Breast epithelium (tissue), 4 donors: ENCODE data around the gene PTPRG. TPM values are rescaled to one million over a fixed set of nuclear protein-coding genes. Genes with fewer than 3 reads are reported as not detected.

Source experiments
- DNase-seq, 2 donors: peaks; one replicate each; pipeline ENCODE4 v3.0.0-alpha.2; 2019; ENCODE audit warnings: low spot score in 2 of 2
- H3K27ac ChIP-seq, 2 donors: fragments of 200-600 bp; sonication (generic) in 1 of 2; one replicate each; pipeline ENCODE4 v1.5.1; 2016 to 2019; ENCODE audit warnings: mild to moderate bottlenecking in 1 of 2
- H3K27me3 ChIP-seq, 2 donors: fragments of 200-600 bp; sonication (generic) in 1 of 2; one replicate each; pipeline versions ENCODE4 v1.5.1 to v1.6.0; 2017 to 2019; ENCODE audit warnings: control low read depth in 1 of 2, mild to moderate bottlenecking in 1 of 2
- H3K36me3 ChIP-seq: fragments of 200-600 bp; one replicate; pipeline ENCODE4 v1.5.1; 2019
- H3K4me1 ChIP-seq, 2 donors: fragments of 200-600 bp; sonication (generic); one replicate each; pipeline ENCODE4 v1.5.1; 2016 to 2019; ENCODE audit warnings: control low read depth in 1 of 2
- H3K4me3 ChIP-seq, 3 donors: fragments of 200-600 bp; sonication (generic); 1 replicate in 2 of 3; 2 replicates in 1 of 3; pipeline ENCODE4 v1.5.1; 2016 to 2019; ENCODE audit warnings: mild to moderate bottlenecking in 3 of 3, moderate library complexity in 2 of 3
- H3K9me3 ChIP-seq, 2 donors: fragments of 200-600 bp; sonication (generic) in 1 of 2; one replicate each; pipeline ENCODE4 v1.5.1; 2016 to 2019; ENCODE audit warnings: control low read depth in 1 of 2
- CTCF ChIP-seq, 3 donors: fragments of 450-650 bp; IDR thresholded peaks; one replicate each; pipeline ENCODE4 v1.5.1; 2016 to 2017; ENCODE audit warnings: antibody characterized with exemption in 3 of 3, mild to moderate bottlenecking in 3 of 3, moderate library complexity in 3 of 3
- POLR2A ChIP-seq: fragments of 450-650 bp; IDR thresholded peaks from one replicate; pipeline ENCODE4 v1.6.1; 2016; ENCODE audit warnings: antibody characterized with exemption, mild to moderate bottlenecking, moderate library complexity
- POLR2AphosphoS5 ChIP-seq, 3 donors: sonication (generic); formaldehyde crosslinking; IDR thresholded peaks; one replicate each; pipeline ENCODE4 v1.6.1; 2017; ENCODE audit warnings: antibody characterized with exemption in 3 of 3
- intact Hi-C: fragments of 100-400 bp; cut with DNase I; formaldehyde crosslinking; loops from one replicate; pipeline ENCODE4 v1.15.1; 2023; ENCODE audit warnings: low total_unique reads
- total RNA-seq, 3 donors: library from RNA; depleted of rRNA; stranded (reverse); fragments of >200 nt; gene quantifications; one replicate each; pipeline ENCODE4 v1.1.0, GENCODE V29; 2016

PTPRG gene
- total RNA-seq, 3 donors from 2014 or later, result 42.3 to 179 (median 61.6) TPM

- Histone ChIP-seq H3K27ac (no peak overlapping the region), H3K27me3 (no peaks in the 10 kb centered on the region), H3K4me1 (no peaks in the 10 kb centered on the region), H3K9me3 (no peaks in the 10 kb centered on the region), H3K4me3 (no peak overlapping the region), H3K36me3 (no peaks in the 10 kb centered on the region)
- DNase-seq, result no peak
- TF ChIP-seq CTCF (IDR thresholded peaks at IDR 0.05) (no peak), POLR2AphosphoS5 (IDR thresholded peaks at IDR 0.05) (no peak), POLR2A (no peak)
- intact Hi-C loops, result loop anchor here (2.0 kb wide), 1 partner anchor 54 kb away; no protein-coding TSS in a partner anchor
Observed at GRCh38 chr3:62020706-62021105, 459.3 kb downstream of the PTPRG start.

GRCh38 chr3:62022312-62022711 is 460.9 kb downstream of the PTPRG start:
- TF ChIP-seq CTCF (IDR thresholded peaks at IDR 0.05), result no peak
- no peak for TF ChIP-seq POLR2A
- TF ChIP-seq POLR2AphosphoS5 (IDR thresholded peaks at IDR 0.05), result no peak
- no peak overlapping the region for H3K4me3 ChIP-seq
- no peaks in the 10 kb centered on the region for H3K9me3 ChIP-seq
- H3K27me3 ChIP-seq, result no peaks in the 10 kb centered on the region
- intact Hi-C loops, result no loop called here
- no peak for DNase-seq
- H3K4me1 ChIP-seq, result no peaks in the 10 kb centered on the region
- no peak overlapping the region for H3K27ac ChIP-seq
- H3K36me3 ChIP-seq, result no peaks in the 10 kb centered on the region

- no peak for DNase-seq
- Histone ChIP-seq H3K4me1 (no peaks in the 10 kb centered on the region), H3K9me3 (no peaks in the 10 kb centered on the region), H3K27ac (no peak overlapping the region), H3K36me3 (no peaks in the 10 kb centered on the region), H3K4me3 (no peak overlapping the region), H3K27me3 (no peaks in the 10 kb centered on the region)
- no peak for TF ChIP-seq POLR2AphosphoS5 (IDR thresholded peaks at IDR 0.05)
- no peak for TF ChIP-seq CTCF (IDR thresholded peaks at IDR 0.05)
- TF ChIP-seq POLR2A, result no peak
- intact Hi-C loops, result no loop called here
Observed at GRCh38 chr3:62024882-62025281, 463.5 kb downstream of the PTPRG start.

- Histone ChIP-seq H3K27me3 (no peaks in the 10 kb centered on the region), H3K4me1 (no peaks in the 10 kb centered on the region), H3K4me3 (no peak overlapping the region), H3K9me3 (no peaks in the 10 kb centered on the region), H3K36me3 (no peaks in the 10 kb centered on the region), H3K27ac (no peak overlapping the region)
- intact Hi-C loops, result no loop called here
- no peak for DNase-seq
- no peak for TF ChIP-seq POLR2A
- TF ChIP-seq POLR2AphosphoS5 (IDR thresholded peaks at IDR 0.05), result no peak
- no peak for TF ChIP-seq CTCF (IDR thresholded peaks at IDR 0.05)
Observed at GRCh38 chr3:62025913-62026312, 464.5 kb downstream of the PTPRG start.

GRCh38 chr3:62027241-62027640 is 465.9 kb downstream of the PTPRG start:
- H3K27me3 ChIP-seq, result no peaks in the 10 kb centered on the region
- no peaks in the 10 kb centered on the region for H3K4me1 ChIP-seq
- no peak for DNase-seq
- no peaks in the 10 kb centered on the region for H3K36me3 ChIP-seq
- H3K4me3 ChIP-seq, result no peak overlapping the region
- H3K27ac ChIP-seq, result no peak overlapping the region
- intact Hi-C loops, result no loop called here
- H3K9me3 ChIP-seq, result no peaks in the 10 kb centered on the region
- TF ChIP-seq CTCF (IDR thresholded peaks at IDR 0.05) (no peak), POLR2A (no peak), POLR2AphosphoS5 (IDR thresholded peaks at IDR 0.05) (no peak)
